Natural killer cell (primary cell): ENCODE data around the gene LRRN4. TPM values are rescaled to one million over a fixed set of nuclear protein-coding genes. Genes with fewer than 3 reads are reported as not detected.
"Not testable (repeated sequence)": the region's sequence is repeated elsewhere in the genome, so short reads cannot be mapped to it uniquely, and the experiment has no call there.

Source experiments
- ATAC-seq, 3 donors: fragments of 150-1000 bp in 2 of 3; fragments of 200-7000 bp in 1 of 3; cut with Tn5 transposase; 1 replicate in 1 of 3; 2 replicates in 2 of 3; pipeline ENCODE4 v1.10.0; 2021; ENCODE audit warnings: mild to moderate bottlenecking in 2 of 3, moderate library complexity in 2 of 3
- DNase-seq, 2 donors: peaks; one replicate each; pipeline versions ENCODE4 v3.0.0 to v3.0.0-alpha.2; 2013 to 2021; ENCODE audit warnings: mixed read lengths in 1 of 2
- H3K27ac ChIP-seq: one replicate; pipeline ENCODE4 v1.5.1; 2013; ENCODE audit warnings: mild to moderate bottlenecking, low read length
- H3K27me3 ChIP-seq: one replicate; pipeline ENCODE4 v1.6.1; 2013; ENCODE audit warnings: low read length; ENCODE audit not compliant: control insufficient read depth, insufficient read depth
- H3K36me3 ChIP-seq: one replicate; pipeline ENCODE4 v1.6.1; 2013; ENCODE audit warnings: low read length; ENCODE audit not compliant: control insufficient read depth, insufficient read depth
- H3K4me1 ChIP-seq: one replicate; pipeline ENCODE4 v1.6.1; 2013; ENCODE audit warnings: low read length; ENCODE audit not compliant: control insufficient read depth, insufficient read depth
- H3K4me3 ChIP-seq: one replicate; pipeline ENCODE4 v1.5.1; 2013; ENCODE audit warnings: low read length
- H3K9me3 ChIP-seq: one replicate; pipeline ENCODE4 v1.6.1; 2013; ENCODE audit warnings: low read length; ENCODE audit not compliant: control insufficient read depth, insufficient read depth
- H3K27ac Mint-ChIP-seq, 2 donors: one replicate each; pipeline ENCODE4 v1.8.0; 2022; ENCODE audit warnings: mild to moderate bottlenecking in 2 of 2, mixed read lengths in 2 of 2, moderate library complexity in 1 of 2
- H3K27me3 Mint-ChIP-seq, 2 donors: one replicate each; pipeline ENCODE4 v1.8.0; 2022; ENCODE audit warnings: low read depth in 2 of 2, mixed read lengths in 2 of 2
- H3K36me3 Mint-ChIP-seq: one replicate; pipeline ENCODE4 v1.8.0; 2022; ENCODE audit warnings: mixed read lengths
- H3K4me1 Mint-ChIP-seq, 2 donors: one replicate each; pipeline ENCODE4 v1.8.0; 2022; ENCODE audit warnings: mixed read lengths in 2 of 2
- H3K4me3 Mint-ChIP-seq: one replicate; pipeline ENCODE4 v1.8.0; 2022; ENCODE audit warnings: mild to moderate bottlenecking, moderate library complexity, mixed read lengths
- H3K9me3 Mint-ChIP-seq, 2 donors: one replicate each; pipeline ENCODE4 v1.8.0; 2022; ENCODE audit warnings: mixed read lengths in 2 of 2
- CTCF ChIP-seq: fragments of 200-600 bp; IDR thresholded peaks from one replicate; pipeline ENCODE4 v1.8.0; 2022; ENCODE audit warnings: antibody characterized with exemption
- WGBS: methylation state at CpG from one replicate; pipeline ENCODE4 v1.1.7; 2013; ENCODE audit warnings: missing lambda C conversion rate; ENCODE audit not compliant: insufficient coverage; 5-methylcytosine and 5-hydroxymethylcytosine counted together
- intact Hi-C: fragments of 100-400 bp; cut with micrococcal nuclease; formaldehyde crosslinking; loops from one replicate; pipeline ENCODE4 v1.14.2; 2022
- total RNA-seq, 4 donors: library from RNA; stranded (reverse); fragments of 120-200 nt in 1 of 4; gene quantifications; one replicate each; pipeline versions ENCODE4 v1.2.3 to v1.2.4, GENCODE V29; 2013 to 2022

Gene LRRN4
- total RNA-seq, 3 donors from 2014 or later (not counting 1 experiment from before 2014, with no cell fraction given): not detected

- no peak for TF ChIP-seq CTCF
- Histone ChIP-seq H3K27ac (no peak overlapping the region), H3K4me1 (no peaks in the 10 kb centered on the region), H3K4me3 (no peak overlapping the region), H3K36me3 (no peaks in the 10 kb centered on the region), H3K27me3 (peaks cover 5% of the 10 kb centered on the region), H3K9me3 (no peaks in the 10 kb centered on the region)
- no peak overlapping the region for H3K4me3 Mint-ChIP-seq
- no peaks in the 10 kb centered on the region for H3K36me3 Mint-ChIP-seq
- peaks cover 0 to 5% of the 10 kb centered on the region in 2 donors for H3K4me1 Mint-ChIP-seq
- DNase-seq: no peak
- intact Hi-C loops: no loop called here
- ATAC-seq: no peak
- WGBS: 95% methylated on average over 2 of the region's 2 CpGs
- no peak overlapping the region for H3K27ac Mint-ChIP-seq
- H3K27me3 Mint-ChIP-seq: peaks cover 21 to 33% of the 10 kb centered on the region in 2 donors
- no peaks in the 10 kb centered on the region for H3K9me3 Mint-ChIP-seq
These were observed 3.3 kb upstream of the LRRN4 start for GRCh38 chr20:6057139-6057538.

- H3K36me3 Mint-ChIP-seq: no peaks in the 10 kb centered on the region
- no peaks in the 10 kb centered on the region for H3K4me1 ChIP-seq
- ATAC-seq (no peak), DNase-seq (no peak)
- H3K36me3 ChIP-seq: no peaks in the 10 kb centered on the region
- no peak overlapping the region for H3K27ac ChIP-seq
- TF ChIP-seq CTCF: no peak
- no peak overlapping the region for H3K4me3 ChIP-seq
- peaks cover 21 to 34% of the 10 kb centered on the region in 2 donors for H3K27me3 Mint-ChIP-seq
- H3K4me3 Mint-ChIP-seq: no peak overlapping the region
- no peak overlapping the region for H3K27ac Mint-ChIP-seq
- intact Hi-C loops: no loop called here
- no peaks in the 10 kb centered on the region for H3K9me3 Mint-ChIP-seq
- H3K27me3 ChIP-seq: peaks cover 11% of the 10 kb centered on the region
- WGBS: 90% methylated on average over 9 of the region's 9 CpGs
- peaks cover 0 to 5% of the 10 kb centered on the region in 2 donors for H3K4me1 Mint-ChIP-seq
- no peaks in the 10 kb centered on the region for H3K9me3 ChIP-seq
These were observed 2.2 kb upstream of the LRRN4 start for GRCh38 chr20:6055981-6056569.

- H3K4me3 Mint-ChIP-seq: no peak overlapping the region
- 86% methylated on average over 9 of the region's 10 CpGs for WGBS
These were observed 1.4 kb upstream of the LRRN4 start for GRCh38 chr20:6055161-6055783.

GRCh38 chr20:6054689-6055051 is 810 bp upstream of the LRRN4 start:
- peaks cover 30 to 40% of the 10 kb centered on the region in 2 donors for H3K27me3 Mint-ChIP-seq
- H3K9me3 Mint-ChIP-seq, H3K9me3 ChIP-seq, H3K27ac Mint-ChIP-seq, H3K4me3 ChIP-seq, H3K36me3 Mint-ChIP-seq, ATAC-seq, DNase-seq, H3K4me1 ChIP-seq, intact Hi-C loops, H3K36me3 ChIP-seq, H3K4me3 Mint-ChIP-seq, H3K4me1 Mint-ChIP-seq, H3K27ac ChIP-seq: not testable (repeated sequence)
- H3K27me3 ChIP-seq: peaks cover 13% of the 10 kb centered on the region
- WGBS: 93% methylated on average over 4 of the region's 4 CpGs

More at GRCh38 chr20:6055161-6055783, 1.4 kb upstream of the LRRN4 start:
- H3K27me3 Mint-ChIP-seq: peaks cover 28 to 42% of the 10 kb centered on the region in 2 donors
- H3K4me1 ChIP-seq: no peaks in the 10 kb centered on the region
- DNase-seq (no peak), ATAC-seq (no peak)
- H3K27ac ChIP-seq: no peak overlapping the region
- intact Hi-C loops: no loop called here
- H3K4me3 ChIP-seq: no peak overlapping the region
- no peaks in the 10 kb centered on the region for H3K36me3 ChIP-seq
- H3K36me3 Mint-ChIP-seq: no peaks in the 10 kb centered on the region
- H3K9me3 Mint-ChIP-seq: no peaks in the 10 kb centered on the region
- TF ChIP-seq CTCF: no peak
- peaks cover 13% of the 10 kb centered on the region for H3K27me3 ChIP-seq
- H3K4me1 Mint-ChIP-seq: peaks cover 0 to 5% of the 10 kb centered on the region in 2 donors
- no peak overlapping the region for H3K27ac Mint-ChIP-seq
- no peaks in the 10 kb centered on the region for H3K9me3 ChIP-seq
